Smooth muscle cell (in vitro differentiated cells): Measurements from ENCODE around the gene AADACL3. TPM values are rescaled to one million over a fixed set of nuclear protein-coding genes. Genes with fewer than 3 reads are reported as not detected.

ENCODE experiments used
- DNase-seq: peaks from one replicate; lab custom pipeline; 2025; ENCODE audit not compliant: unreplicated experiment; lab: John Stamatoyannopoulos, UW
- H2AFZ ChIP-seq: fragments of 200-600 bp; sonication (generic); 2 replicates; pipeline ENCODE4 v1.6.0; 2016; ENCODE audit warnings: antibody characterized with exemption, low read depth, mild to moderate bottlenecking
- H3F3A ChIP-seq: fragments of 200-600 bp; sonication (generic); 2 replicates; pipeline ENCODE4 v1.6.0; 2017; ENCODE audit warnings: antibody characterized with exemption, low read depth
- H3K27ac ChIP-seq: fragments of 200-600 bp; sonication (generic); 2 replicates; pipeline ENCODE4 v1.5.1; 2016; ENCODE audit warnings: low read depth, mild to moderate bottlenecking
- H3K27me3 ChIP-seq: fragments of 200-600 bp; sonication (generic); 2 replicates; pipeline ENCODE4 v1.6.1; 2016; ENCODE audit warnings: low read depth, mild to moderate bottlenecking
- H3K36me3 ChIP-seq: fragments of 200-600 bp; sonication (generic); 2 replicates; pipeline ENCODE4 v1.5.1; 2016; ENCODE audit warnings: low read depth
- H3K4me1 ChIP-seq: fragments of 200-600 bp; sonication (generic); 2 replicates; pipeline ENCODE4 v1.5.1; 2016; ENCODE audit warnings: low read depth
- H3K4me2 ChIP-seq: fragments of 200-600 bp; sonication (generic); 2 replicates; pipeline ENCODE4 v1.6.0; 2016; ENCODE audit warnings: mild to moderate bottlenecking
- H3K4me3 ChIP-seq: fragments of 200-600 bp; sonication (generic); 2 replicates; pipeline ENCODE4 v1.5.1; 2016; ENCODE audit warnings: mild to moderate bottlenecking
- H3K79me2 ChIP-seq: fragments of 200-600 bp; sonication (generic); 2 replicates; pipeline ENCODE4 v1.6.0; 2016; ENCODE audit warnings: low read depth, mild to moderate bottlenecking
- H3K9ac ChIP-seq: fragments of 200-600 bp; sonication (generic); 2 replicates; pipeline ENCODE4 v1.6.0; 2016; ENCODE audit warnings: low read depth
- H3K9me3 ChIP-seq: fragments of 200-600 bp; sonication (generic); replicated peaks from 2 replicates; pipeline ENCODE4 v1.5.1; 2016; ENCODE audit warnings: low read depth
- H4K20me1 ChIP-seq: fragments of 200-600 bp; sonication (generic); 2 replicates; pipeline ENCODE4 v1.6.0; 2016; ENCODE audit warnings: low read depth
- WGBS: methylation state at CpG from one replicate; pipeline ENCODE4 v1.1.7; 2016; ENCODE audit warnings: low lambda C conversion rate; 5-methylcytosine and 5-hydroxymethylcytosine counted together
- polyA plus RNA-seq: library from polyadenylated mRNA; unstranded; fragments of >200 nt; fragmentation: Nextera tagmentation; extraction: Ambion mirVana; gene quantifications from 2 replicates; pipeline ENCODE4 v1.2.1, GENCODE V29; 2016
- total RNA-seq: library from RNA; depleted of rRNA; stranded (reverse); fragments of >200 nt; gene quantifications from 2 replicates; pipeline ENCODE4 v1.2.3, GENCODE V29; 2014
- TF ChIP-seq, protein P1 (sequence below): fragments of 200-600 bp; sonication (generic); IDR thresholded peaks from 2 replicates; pipeline ENCODE4 v1.5.1; 2017; ENCODE audit warnings: borderline replicate concordance, mild to moderate bottlenecking, antibody characterized with exemption; ENCODE audit not compliant: insufficient read depth, poor library complexity, severe bottlenecking

Gene AADACL3
- total and polyA plus RNA-seq, 2 experiments from 2014 or later = 0.13 to 0.25 TPM

DNA sequence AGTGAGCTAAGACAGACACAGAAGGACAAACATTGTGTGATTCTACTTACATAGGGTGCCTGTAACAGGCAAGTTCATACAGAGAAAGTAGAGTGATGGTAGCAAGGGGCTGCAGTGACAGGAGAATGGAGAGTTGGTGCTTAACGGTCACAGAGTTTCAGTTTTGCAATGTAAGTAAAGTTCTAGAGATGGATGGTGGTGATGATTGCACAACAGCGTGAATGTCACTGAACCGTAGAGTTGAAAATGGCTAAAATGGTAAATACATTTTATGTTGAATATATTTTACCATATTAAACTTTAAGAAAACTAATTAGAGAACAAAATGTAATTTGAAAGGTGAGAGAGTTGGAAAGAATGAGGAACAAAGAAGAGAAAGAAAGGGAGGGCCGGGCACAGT, 38.8 kb downstream of the AADACL3 start:
- Histone ChIP-seq H2AFZ (no peak overlapping the region), H3K27ac (no peak overlapping the region), H3K9ac (no peak overlapping the region), H3K4me2 (no peak overlapping the region), H3K36me3 (no peaks in the 10 kb centered on the region), H3K4me3 (no peak overlapping the region), H4K20me1 (no peaks in the 10 kb centered on the region), H3K4me1 (no peaks in the 10 kb centered on the region), H3K79me2 (no peaks in the 10 kb centered on the region), H3F3A (no peaks in the 10 kb centered on the region), H3K27me3 (no peaks in the 10 kb centered on the region), H3K9me3 (no peaks in the 10 kb centered on the region)
- TF ChIP-seq, protein P1, sequence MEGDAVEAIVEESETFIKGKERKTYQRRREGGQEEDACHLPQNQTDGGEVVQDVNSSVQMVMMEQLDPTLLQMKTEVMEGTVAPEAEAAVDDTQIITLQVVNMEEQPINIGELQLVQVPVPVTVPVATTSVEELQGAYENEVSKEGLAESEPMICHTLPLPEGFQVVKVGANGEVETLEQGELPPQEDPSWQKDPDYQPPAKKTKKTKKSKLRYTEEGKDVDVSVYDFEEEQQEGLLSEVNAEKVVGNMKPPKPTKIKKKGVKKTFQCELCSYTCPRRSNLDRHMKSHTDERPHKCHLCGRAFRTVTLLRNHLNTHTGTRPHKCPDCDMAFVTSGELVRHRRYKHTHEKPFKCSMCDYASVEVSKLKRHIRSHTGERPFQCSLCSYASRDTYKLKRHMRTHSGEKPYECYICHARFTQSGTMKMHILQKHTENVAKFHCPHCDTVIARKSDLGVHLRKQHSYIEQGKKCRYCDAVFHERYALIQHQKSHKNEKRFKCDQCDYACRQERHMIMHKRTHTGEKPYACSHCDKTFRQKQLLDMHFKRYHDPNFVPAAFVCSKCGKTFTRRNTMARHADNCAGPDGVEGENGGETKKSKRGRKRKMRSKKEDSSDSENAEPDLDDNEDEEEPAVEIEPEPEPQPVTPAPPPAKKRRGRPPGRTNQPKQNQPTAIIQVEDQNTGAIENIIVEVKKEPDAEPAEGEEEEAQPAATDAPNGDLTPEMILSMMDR = no peak
- DNase-seq = no peak
- WGBS = 81% methylated on average over 4 of the region's 4 CpGs

DNA sequence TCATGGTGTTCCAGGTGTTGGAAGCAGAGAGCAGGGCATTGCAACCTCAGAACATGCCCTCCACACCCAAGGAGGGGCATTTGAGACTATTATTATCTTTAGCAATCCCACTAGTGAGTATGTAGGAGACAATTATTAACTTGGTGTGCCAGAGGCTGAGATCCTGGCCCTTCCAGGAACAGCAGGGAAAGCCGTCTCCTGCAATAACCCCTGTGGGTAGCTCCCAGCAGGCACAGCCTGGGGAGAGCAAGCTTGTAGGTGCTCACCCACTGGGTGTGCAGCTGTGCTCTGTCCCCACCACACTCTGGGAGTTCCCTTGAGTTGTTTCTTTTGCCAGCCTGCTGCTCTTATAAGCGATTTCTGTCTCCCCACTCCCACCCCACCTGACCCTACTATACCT, 40.4 kb downstream of the AADACL3 start:
- no peak overlapping the region for H3K9ac ChIP-seq
- DNase-seq = no peak
- H3K9me3 ChIP-seq = no peaks in the 10 kb centered on the region
- no peaks in the 10 kb centered on the region for H3K27me3 ChIP-seq
- WGBS = 81% methylated on average over 2 of the region's 2 CpGs
- TF ChIP-seq, protein P1 = no peak
- no peaks in the 10 kb centered on the region for H3F3A ChIP-seq
- H3K4me1 ChIP-seq = no peaks in the 10 kb centered on the region
- no peaks in the 10 kb centered on the region for H4K20me1 ChIP-seq
- H3K79me2 ChIP-seq = no peaks in the 10 kb centered on the region
- H3K4me2 ChIP-seq = no peak overlapping the region
- H3K36me3 ChIP-seq = no peaks in the 10 kb centered on the region
- no peak overlapping the region for H3K27ac ChIP-seq
- H2AFZ ChIP-seq = no peak overlapping the region
- no peak overlapping the region for H3K4me3 ChIP-seq

DNA sequence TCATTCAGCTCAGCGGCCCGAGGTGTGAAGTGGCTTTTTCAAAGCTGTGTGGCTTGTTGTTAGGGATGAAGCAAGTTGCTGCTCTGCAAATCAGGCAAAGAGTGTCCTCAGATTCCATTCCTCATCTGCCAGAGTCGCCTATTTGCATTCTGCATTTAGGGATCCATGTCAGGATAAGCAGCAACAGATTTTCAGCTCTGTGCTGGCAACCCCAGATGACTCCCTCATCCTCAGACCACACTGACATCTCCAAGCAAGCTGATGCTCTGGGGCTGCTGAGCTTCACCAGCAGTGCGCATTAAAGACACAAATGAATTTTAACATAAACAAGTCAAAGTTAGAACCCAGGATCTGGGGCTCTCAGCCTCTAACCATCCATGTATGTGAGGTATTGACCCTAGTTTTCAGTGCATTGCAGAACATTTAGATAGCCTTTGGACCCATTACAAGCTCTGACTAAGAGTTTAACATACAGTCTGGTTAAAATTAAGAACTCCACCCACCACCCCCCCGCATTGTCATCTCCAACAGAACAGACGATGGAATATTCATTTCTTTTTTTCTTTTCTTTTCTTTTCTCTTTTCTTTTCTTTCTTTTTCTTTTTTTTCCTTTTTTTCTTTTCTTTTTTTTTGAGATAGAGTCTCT, 41.0 kb downstream of the AADACL3 start:
- Histone ChIP-seq H3K36me3 (no peaks in the 10 kb centered on the region), H3K4me3 (no peak overlapping the region), H2AFZ (no peak overlapping the region), H3K79me2 (no peaks in the 10 kb centered on the region), H3K9ac (no peak overlapping the region), H4K20me1 (no peaks in the 10 kb centered on the region), H3K4me2 (no peak overlapping the region), H3K9me3 (no peaks in the 10 kb centered on the region), H3K27me3 (no peaks in the 10 kb centered on the region), H3K27ac (no peak overlapping the region), H3F3A (no peaks in the 10 kb centered on the region), H3K4me1 (no peaks in the 10 kb centered on the region)
- DNase-seq = no peak
- 87% methylated on average over 6 of the region's 6 CpGs for WGBS
- TF ChIP-seq, protein P1 = no peak

DNA sequence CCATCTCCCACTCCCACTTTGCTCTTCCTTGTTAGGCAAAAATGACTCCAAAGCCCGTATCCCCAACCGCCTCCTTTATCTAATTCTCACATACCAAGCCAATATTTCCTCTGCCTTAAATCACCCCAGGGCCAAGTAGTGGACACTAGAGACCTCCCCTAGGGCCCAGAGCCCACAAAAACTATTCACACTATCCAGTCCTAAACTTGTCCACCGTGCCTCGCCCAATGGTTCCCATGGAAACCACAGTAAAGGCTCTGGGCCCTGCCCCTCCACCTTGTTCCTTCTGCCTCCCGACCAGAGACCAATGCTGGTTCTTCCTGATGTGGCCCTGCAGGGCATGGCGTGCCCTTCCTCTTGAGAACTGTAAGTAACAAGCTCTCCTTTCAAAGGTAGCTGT, 41.9 kb downstream of the AADACL3 start:
- H3K27ac ChIP-seq = no peak overlapping the region
- no peaks in the 10 kb centered on the region for H3K36me3 ChIP-seq
- no peaks in the 10 kb centered on the region for H3K79me2 ChIP-seq
- TF ChIP-seq, protein P1 = no peak
- no peak overlapping the region for H3K4me3 ChIP-seq
- no peaks in the 10 kb centered on the region for H3K27me3 ChIP-seq
- 80% methylated on average over 6 of the region's 6 CpGs for WGBS
- H3K4me1 ChIP-seq = no peaks in the 10 kb centered on the region
- H4K20me1 ChIP-seq = no peaks in the 10 kb centered on the region
- H3K9me3 ChIP-seq = no peaks in the 10 kb centered on the region
- H3F3A ChIP-seq = no peaks in the 10 kb centered on the region
- H2AFZ ChIP-seq = no peak overlapping the region
- H3K4me2 ChIP-seq = no peak overlapping the region
- H3K9ac ChIP-seq = no peak overlapping the region
- DNase-seq = no peak
